GM19240 (cell line): Measurements from ENCODE around the gene HEATR1.

Experiments used
- DNase-seq: peaks from one replicate; pipeline ENCODE4 v3.0.0; 2011; ENCODE audit warnings: low spot score; ENCODE audit not compliant: insufficient read length

The HEATR1 gene

GRCh38 chr1:236543065-236543669 is 61.1 kb downstream of the HEATR1 start:
- no peak for DNase-seq

GRCh38 chr1:236541710-236542109 is 62.6 kb downstream of the HEATR1 start:
- DNase-seq = no peak

DNA sequence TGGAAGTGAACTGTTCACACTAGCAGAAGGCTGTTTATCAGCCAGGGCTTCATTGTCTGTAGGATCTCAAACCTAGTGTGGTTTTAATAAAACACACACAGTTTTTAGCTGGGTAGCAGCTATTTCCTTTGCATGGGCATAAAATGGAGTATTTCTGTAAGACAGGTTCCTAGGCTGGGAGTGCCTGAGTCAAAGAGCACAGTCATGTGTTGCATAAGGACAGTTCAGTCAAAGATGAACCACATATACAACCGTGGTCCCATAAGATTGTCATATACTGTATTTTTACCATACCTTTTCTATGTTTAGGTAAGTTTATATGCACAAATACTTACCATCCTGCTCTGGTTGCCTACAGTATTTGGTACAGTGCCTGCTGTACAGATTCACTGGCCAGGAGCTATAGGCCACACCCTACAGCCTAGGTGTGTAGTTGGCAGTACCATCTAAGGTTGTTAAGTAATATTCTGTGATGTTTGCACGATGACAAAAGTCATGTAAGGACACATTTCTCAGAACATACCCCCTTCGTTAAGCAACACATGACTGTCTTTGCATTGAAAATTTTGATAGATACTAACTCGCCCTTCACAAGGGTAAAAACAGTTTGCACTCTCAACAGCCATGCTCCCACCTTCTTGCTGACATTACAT is 63.4 kb downstream of the HEATR1 start:
- DNase-seq = no peak

DNA sequence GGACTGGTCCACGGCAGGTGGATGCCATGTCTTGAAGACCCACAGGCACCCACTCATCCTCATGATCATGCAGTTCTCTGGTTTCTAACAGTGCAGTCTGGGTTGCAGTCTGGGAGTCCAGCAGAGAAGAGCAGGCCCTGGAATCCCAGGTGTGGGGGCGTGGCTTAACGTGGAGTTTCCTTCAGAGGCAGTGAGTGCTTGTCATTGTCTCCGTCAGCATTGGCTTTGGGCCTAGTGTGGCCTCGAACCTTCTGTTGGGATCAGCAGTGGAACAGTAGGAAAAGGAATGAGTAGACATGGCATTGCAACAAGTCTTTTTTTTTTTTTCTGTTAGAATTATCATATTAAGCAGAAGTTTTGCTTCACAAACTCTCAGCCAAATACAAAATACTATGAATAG is 67.8 kb downstream of the HEATR1 start:
- DNase-seq = no peak

GRCh38 chr1:236535662-236536161 is 68.6 kb downstream of the HEATR1 start:
- no peak for DNase-seq

- no peak for DNase-seq
Measured at GRCh38 chr1:236535190-236535589, 69.1 kb downstream of the HEATR1 start.

DNA sequence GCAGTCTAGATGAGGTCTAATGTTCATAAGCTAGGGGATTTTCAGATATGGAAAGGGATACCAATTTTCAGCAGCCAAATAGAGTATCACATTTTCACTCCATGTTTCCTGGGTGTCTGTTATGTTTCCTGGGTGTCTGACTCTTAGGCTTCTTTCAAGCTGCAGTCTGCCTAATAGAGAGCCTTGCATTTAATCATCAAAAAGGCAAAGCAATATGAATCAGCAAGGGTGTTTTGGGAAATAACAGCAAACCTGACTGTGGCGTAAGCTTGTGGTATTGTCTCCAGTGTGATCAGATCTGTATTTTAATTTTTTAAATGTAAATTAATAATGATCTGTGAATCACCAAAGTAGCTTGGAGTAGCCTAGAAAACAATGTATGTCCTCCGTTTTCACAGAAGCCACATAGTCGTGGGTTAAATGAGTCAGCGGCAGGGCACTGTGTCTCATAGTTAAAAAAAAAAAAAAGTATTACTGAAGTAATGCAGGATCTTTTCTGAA is 70.1 kb downstream of the HEATR1 start:
- DNase-seq = no peak

DNA sequence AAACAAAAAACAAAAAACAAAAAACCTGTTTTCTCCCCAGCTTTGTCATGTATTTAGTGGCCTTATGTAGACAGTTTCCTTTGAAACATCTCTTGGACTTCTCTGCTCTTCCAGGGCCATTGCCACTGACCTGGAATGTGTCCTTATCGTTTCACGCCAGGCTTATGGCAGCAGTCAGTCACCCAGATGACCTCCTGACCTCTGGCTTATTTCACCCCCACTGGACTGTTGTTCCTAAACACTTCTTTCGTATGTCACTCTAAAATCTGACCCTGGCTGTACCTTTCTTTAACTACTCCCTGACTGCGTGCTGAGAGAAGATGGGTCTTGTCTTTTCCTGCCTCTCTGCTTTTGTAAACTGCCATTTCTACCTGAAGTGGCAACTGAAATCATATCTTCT is 71.5 kb downstream of the HEATR1 start:
- DNase-seq = no peak

DNA sequence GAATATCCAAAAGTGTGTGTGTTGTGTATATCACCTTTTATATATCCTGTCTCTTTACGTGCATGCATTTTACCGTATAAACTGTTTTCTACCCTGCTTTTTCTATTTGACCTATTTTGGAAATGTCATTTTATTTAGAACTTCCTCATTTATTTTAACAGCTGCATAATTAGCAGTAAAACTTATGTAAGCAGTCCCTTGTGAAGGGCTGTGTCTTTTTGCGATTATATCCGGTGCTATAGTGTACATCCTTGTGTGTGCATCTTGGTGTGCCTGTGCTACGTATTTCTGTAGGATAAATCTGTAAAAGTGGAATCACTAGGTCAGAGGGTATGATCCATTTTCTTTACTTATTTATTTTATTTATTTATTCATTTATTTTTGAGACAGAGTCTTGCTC is 73.4 kb downstream of the HEATR1 start:
- no peak for DNase-seq

- no peak for DNase-seq
Measured at GRCh38 chr1:236530286-236530685, 74.0 kb downstream of the HEATR1 start.

DNA sequence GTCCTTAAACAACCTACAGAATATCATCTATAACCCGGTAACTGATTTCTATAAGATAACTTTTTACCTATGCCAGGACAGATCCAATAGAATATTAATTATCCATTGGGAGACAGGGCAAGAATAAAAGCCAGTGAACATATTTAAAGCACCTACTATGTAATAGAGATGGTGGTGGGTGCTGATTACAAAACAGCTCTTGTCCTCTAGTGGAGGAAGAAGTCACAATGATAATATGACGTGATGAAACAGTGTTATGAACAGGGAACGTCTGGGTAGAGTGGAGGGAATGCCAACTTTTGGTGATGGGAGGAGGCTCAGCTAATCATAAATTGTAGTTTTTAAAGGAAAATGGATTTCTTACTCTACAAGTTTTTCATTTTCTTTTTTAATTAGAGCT is 78.2 kb downstream of the HEATR1 start:
- no peak for DNase-seq

DNA sequence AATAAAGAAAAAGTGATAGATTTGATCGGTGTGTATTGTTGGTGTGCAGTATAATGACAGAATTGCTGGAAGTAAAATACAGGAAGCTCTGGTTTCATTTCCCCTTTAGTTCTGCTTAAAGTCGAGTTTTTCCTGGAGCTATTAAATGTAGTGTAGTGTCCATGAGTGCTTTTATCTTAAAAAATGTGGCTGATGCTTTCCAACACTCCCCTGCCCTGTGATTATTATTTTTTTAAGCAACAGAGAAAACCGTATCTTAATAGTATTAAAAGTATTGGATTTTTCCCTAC is 79.5 kb downstream of the HEATR1 start:
- DNase-seq = no peak

DNA sequence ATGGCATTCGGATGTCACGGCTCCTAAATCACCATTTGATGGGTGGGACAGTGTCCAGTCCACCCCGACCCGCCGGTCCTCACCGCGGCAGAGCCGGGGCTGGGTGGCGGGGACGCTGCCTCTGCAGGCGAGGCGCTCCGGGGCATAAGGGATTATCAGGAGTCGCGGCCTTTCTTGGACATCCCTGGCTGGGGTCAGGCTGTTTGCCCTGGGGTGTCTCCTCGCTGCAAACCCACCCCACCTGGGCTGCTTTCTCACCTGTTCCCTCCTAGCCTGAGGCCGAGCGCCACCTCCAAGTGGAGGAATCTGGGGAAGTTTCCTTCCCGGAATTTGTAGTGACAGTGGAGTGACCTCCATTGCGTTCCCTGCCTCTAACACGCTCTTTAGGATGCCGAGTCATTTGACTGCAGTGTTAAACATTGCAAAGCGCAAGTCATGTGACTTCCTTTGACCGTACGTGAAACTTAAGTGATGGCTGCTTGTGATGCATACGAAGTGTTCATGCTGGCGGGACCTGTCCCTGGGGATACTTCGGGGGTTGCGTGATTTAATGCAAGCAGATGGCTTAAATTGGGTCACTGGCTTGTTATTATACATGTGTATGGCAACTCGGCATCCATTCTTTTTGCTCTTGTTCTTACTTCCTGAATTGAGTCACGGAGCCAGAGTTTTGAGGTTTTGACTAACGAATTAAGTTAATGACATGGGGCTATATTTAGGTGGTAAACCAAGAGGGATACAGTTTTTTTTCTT is 80.0 kb downstream of the HEATR1 start:
- peak; percentile 43 for DNase-seq

DNA sequence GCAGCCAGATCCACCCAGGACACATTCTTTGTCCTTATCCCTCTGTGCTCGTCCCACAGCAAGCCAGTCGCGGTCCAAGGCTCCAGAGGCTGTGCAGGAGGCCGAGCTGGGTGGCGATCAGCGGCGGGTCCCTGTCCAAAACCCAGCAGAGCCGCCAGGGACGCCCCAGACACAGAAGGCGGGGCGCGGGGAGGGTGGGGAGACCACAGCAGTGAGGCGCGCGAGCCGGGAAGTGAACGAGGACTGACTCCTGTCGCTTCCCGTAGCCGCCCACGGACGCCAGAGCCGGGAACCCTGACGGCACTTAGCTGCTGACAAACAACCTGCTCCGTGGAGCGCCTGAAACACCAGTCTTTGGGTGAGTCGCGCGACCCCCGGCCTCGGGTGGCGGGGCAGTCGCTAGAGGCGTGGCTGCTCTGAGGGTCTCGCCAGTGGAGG is 80.6 kb downstream of the HEATR1 start, which contains the start of gene LGALS8:
Gene LGALS8, plus strand, starts transcription at position 279 of the 438 bp plus-strand sequence. CDS start 2,089 bp downstream, outside the sequence.
- DNase-seq = peak; percentile 50

DNA sequence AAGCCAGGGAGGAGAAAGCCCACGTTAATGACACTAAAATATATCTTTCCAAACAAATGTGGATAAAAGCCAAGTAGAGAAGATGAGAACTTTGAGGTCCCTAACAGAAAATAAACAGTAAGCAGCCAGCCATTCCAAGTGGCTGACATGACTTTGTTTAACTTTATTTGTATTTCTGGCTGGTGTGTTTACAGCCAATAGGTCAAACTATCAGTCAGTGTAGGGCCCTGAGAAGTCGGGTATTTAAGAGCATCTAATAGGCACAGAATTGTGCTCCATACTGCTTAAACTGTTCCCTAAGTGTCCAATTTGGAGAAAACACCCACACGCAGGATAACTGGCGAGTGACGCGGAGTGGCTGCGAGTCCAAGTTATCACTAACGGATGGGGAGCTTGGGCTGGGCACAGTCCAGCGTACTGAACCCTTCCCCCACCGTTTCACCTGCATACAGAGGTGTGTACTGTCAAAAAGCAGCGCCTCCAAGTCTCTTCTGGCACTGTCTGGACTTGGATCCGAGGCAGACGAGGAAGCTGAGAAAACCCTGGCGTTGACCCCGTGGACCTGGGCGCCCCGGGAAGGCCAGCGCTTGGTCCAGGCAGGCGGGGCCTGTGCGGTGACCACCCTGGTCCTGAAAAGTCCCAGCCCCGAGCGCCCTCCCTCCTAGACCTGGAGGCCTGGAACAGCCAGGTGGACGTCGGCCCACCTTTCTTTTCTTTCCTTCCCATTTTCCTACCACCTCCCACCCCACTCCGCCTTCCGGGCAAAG is 81.2 kb downstream of the HEATR1 start:
- no peak for DNase-seq

DNA sequence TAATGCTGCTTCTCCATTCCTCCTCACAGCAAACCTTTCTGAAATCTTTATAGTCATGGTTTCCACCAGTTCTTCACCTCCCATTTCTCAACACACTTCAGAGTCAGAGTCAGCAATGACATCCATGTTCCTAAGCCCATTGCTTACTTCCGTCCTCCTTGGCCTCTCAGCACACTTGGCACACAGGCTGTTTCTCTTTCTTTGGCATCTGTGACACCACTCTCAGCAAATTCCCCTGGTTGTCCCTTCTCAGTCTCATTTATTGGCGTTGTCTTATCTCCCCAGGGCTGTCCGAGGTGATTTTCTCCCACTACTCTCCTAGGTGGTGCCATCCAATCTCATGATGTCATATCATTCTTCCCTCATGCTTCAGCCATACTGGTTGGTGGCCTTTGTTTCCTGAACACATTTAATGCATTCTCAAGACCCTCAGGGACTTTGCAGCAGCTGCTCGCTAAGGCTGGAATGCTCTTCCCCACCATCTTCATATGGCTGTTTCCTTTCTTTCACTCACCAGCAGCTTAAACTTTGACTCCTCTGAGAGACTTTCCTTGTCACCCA is 83.8 kb downstream of the HEATR1 start:
- DNase-seq = no peak

GRCh38 chr1:236518322-236518721 is 86.0 kb downstream of the HEATR1 start:
- no peak for DNase-seq

GRCh38 chr1:236516929-236517704 is 87.2 kb downstream of the HEATR1 start:
- DNase-seq = no peak

DNA sequence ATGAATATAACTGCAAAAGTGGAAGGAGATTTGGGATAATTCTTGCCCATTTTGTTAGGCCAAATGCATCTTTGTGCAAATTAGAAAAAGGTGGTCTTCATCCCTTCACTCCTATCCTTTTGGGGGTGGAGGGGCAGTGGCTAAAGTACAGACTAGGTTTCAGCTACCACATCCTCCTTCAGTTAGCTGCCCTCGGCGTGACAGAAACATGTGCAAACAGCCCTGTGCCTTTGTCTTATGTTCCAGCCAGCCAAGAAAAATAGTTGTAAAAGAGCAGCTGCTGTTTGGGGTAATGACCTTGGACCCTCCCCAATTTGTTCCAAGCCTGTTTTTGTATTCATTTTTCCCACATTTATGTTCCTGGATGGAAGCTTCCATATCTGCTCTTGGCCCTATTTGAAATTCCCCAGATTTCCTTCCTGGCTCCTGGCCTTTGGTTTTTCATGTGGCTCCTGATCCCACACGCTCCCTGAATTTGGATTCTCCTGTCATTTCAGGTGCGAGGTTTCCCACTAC is 88.8 kb downstream of the HEATR1 start:
- no peak for DNase-seq
